Astrocyte (in vitro differentiated cells and primary cell): Measurements from ENCODE around the gene L3MBTL2.

ENCODE experiments used
- CTCF ChIP-seq: IDR thresholded peaks from 2 replicates; pipeline ENCODE4 v1.5.1; 2011; ENCODE audit warnings: low read depth, mild to moderate bottlenecking, inconsistent platforms, low read length, moderate library complexity; ENCODE audit not compliant: insufficient read depth
- EZH2 ChIP-seq: IDR thresholded peaks from 2 replicates; pipeline ENCODE4 v1.6.1; 2012; ENCODE audit warnings: mild to moderate bottlenecking, low read length, inconsistent platforms; ENCODE audit not compliant: insufficient read depth

- TF ChIP-seq CTCF (no peak), EZH2 (no peak)
Measured at GRCh38 chr22:41241133-41241676, 36.1 kb downstream of the L3MBTL2 start.
